Ramos (cell line): ENCODE results near the gene DNPEP.
"Not testable (repeated sequence)": the region's sequence is repeated elsewhere in the genome, so short reads cannot be mapped to it uniquely, and the experiment has no call there.

Experiments used
- in situ Hi-C: fragments of 300-500 bp; cut with MboI; formaldehyde crosslinking; loops from one replicate; pipeline ENCODE4 v1.14.3; 2022; ENCODE audit warnings: low sequenced_read_pairs; ENCODE audit not compliant: unreplicated experiment

DNPEP gene

DNA sequence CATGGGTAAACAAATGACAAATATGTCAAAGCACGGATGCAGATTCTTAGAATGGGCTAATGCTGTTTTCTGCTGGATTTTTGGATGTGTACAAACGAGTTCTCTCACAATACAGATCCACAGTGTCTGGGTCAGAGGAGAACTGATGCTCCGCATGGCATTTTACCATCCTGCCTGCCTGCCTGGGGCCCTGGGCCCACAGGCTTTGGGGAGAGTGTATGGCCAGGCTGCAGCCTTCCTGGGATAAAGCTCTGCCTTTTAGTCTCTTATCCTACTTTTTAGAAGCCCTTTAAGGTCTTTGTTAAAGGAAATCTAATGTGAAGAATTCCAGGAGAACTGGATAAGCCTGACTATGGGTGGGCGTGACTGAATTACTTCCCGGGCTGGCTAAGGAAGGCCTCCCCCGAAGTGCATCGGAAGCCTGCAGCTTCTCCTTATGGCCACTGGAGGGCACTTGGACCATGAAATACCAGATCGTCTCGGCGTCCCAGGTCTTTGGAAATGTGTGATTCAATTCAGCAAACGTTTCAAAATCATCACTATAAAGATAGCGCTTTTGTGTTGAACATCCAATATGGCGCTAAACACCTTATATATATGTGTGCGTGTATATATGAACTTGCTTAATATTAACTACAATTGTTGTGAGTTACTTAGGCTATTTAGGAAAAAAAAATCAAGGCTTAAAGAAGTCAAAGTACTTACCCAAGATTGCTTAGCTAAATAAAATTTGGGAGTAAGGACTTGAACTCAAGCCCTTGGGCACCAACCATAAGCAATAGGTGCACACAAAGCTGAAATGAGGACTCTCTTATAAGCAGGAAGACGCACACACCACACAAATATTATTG lies 15.2 kb upstream of the DNPEP start:
- in situ Hi-C loops: loop anchor here (10.0 kb wide), 1 partner anchor 132 kb away; no protein-coding TSS in a partner anchor

DNA sequence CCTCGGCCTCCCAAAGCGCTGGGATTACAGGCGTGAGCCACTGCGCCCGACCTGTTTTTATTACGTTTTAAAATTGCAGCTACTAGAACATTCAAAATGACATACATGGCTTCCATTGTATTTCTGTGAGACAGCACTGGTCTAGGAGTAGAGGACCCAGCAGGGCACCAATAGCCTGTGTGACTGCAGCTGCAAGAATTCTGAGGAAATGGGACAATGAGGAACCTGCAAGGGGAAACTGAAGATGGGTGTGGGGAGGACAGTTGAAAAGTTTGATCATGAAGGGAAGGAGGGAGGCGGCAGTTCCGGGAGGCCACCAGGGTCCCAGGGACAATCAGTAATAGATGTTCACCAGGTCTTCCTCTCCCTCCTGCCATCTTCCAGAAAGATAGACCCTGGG lies 13.9 kb upstream of the DNPEP start:
- in situ Hi-C loops: loop anchor here (10.0 kb wide), 1 partner anchor 133 kb away; no protein-coding TSS in a partner anchor

DNA sequence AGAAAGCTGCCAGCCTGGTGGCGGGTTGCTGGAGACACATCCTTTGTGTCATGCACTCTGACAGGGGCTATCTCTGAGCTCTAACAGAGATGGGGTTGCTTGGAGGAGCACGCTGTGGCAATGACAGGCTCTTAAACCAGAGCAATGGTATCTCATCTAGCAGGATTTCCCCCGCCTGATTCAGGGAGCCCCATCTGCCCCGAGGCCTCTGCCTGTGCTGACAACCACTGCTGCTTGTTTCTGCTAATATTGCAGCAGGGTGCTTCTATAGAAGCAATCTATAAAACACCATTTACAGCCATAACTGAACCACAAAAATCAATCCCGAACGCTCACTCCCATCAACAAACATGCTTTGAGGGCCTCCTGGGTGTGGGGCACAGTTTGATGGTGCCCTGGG lies 12.8 kb upstream of the DNPEP start:
- in situ Hi-C loops: loop anchor here (10.0 kb wide), 1 partner anchor 134 kb away; no protein-coding TSS in a partner anchor

DNA sequence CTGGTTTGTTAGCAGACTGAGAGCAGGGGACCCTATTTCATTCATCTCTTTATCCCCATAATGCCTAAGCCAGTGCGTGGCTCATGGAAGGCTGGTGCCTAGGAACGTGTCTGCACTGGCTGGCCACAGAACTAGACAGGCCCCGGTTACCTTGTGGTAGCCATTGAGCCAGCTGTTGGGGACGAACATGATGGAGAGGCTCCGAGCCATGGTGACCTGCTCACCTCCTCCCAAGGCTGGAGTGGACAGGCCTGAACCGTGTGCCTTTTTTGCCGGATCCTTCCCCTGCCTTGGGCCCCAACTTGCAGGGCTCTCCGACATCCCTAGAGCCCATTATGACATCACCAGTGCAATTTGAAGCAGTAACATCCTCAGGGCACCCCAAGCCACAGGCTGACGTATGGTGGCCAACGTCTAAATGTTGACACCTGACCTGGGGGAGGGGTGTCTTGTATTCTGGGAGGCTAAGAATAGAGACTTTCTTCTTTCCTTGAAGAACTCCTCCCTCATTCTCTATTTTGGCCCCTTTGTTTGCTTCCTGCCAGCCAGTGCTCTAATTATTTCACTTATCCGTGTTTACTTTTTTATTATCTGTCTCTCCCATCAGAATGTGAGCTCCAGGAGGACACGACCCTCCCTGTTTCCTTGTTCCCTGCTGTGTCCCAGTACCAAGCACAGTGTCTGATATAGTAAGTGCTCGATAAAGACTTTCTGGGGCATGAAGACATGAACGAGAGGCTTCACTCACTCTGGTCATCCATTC lies 12.2 kb upstream of the DNPEP start:
- in situ Hi-C loops: loop anchor here (10.0 kb wide), 1 partner anchor 135 kb away; no protein-coding TSS in a partner anchor

DNA sequence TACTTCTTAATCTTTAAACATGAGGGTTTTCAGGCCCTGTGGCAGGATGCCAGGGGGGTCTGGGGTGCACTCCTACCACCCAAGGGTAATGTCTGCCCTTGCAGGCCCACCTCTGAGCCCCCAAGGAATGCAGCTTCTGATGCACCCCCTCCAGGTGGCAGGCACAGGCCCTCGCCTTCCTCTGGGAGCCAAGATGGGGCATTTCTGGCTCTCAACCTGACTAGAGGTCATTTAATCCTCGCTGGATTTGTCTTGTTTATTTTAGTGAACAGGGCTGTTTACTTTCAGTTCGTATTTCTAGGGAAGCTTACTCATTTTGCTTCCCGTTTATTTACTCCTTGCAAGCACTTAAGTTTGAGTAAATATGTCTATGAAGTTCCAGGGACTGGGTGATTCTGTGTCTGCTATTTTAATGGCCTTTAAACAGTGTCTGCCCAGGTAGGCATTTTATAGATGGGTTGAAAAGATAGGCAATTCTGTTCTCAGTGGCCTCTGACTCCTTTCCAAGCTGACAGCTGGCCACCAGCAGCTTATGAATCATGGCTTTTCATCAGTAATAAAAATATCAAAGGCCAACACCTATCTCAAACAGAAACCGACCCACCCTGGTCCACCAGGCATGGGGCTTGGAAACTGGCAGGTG lies 11.1 kb upstream of the DNPEP start:
- in situ Hi-C loops: no loop called here

DNA sequence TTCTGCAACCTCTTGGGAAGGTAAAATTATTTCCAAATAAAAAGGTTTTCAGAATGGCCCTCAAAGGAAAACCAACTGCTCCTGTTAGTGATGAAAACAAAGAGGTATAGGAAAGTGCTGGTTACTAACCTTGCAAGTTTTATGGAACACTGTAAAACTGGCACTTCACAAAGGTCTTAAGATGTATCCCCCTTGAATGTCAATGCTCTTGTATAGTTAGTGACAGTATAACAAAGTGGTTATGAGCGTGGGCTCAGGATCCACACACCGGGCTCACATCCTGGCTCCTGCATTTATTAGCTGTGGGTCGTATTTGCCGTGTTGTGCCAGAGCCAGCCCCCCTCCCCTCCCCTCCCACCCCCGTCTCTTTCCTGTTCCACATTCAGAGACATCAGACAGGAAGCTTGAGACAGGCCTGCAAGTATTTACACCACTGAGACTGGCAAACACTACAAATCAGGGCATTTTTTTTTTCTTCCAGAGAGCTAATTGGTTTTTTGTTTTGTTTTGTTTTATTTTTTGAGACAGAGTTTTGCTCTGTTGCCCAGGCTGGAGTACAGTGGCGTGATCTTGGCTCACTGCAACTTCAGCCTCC lies 9.2 kb upstream of the DNPEP start:
- in situ Hi-C loops: no loop called here

DNA sequence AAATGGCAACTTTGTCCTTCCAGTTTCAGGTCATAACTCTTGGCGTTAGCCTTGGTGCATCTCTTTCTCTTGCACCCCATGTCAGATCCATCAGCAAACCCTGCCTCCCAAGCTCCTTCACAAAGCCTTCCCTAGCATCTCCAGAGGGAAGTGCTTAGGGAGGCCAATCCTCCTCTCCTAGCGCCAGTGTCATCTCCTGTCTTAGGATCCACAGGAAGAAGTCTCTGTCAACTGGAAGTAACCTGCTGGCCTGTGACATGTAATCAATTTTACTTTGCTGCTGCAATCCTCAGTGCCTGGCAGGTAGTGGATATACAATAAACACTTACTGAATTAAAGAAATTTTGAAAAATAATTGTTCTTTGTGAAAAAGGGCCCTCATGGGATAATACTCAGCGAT lies 7.9 kb upstream of the DNPEP start:
- in situ Hi-C loops: no loop called here

DNA sequence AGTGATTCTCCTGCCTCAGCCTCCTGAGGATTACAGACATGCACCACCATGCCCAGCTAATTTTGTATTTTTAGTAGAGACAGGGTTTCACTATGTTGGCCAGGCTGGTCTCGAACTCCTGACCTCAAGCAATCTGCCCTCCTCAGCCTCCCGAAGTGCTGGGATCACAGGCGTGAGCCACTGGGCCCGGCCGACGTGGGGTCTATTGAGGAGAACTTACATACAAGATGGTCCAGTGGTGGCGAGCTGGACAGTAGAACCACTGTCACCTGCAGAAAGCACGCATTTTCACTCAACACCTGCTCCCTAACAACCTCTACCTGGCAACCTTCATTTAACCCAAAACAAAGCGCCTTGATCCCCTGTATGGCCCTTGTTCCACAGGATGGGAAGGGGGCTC lies 7.3 kb upstream of the DNPEP start:
- in situ Hi-C loops: not testable (repeated sequence)

DNA sequence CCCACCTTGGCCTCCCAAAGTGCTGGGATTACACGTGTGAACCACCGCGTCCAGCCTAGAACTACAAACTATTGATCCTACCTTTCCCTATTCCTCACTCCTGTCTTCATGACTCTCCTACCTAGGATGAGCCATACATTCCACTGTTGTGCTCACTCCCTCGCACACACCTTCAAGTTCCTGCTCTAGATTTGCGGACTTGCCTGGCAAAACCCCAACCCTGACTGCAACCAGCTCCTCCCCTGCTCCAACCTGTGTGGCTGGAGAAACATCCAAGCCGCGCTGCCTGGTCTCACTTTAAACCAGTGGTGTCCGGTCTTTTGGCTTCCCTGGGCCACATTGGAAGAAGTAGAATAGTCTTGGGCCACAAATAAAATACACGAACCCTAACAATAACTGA lies 5.0 kb upstream of the DNPEP start:
- in situ Hi-C loops: no loop called here

DNA sequence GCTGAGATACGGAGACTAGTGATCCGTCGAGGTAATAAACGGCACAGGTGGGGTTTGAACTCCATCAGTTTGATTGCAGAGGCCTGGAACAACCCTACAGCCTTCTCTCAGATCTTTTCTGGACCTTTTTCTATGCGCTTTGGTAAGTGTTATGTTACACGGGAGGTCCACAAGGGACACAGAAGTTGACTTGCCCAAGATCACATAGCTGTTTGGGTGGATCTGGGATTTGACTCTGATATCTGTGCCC lies 1.1 kb upstream of the DNPEP start:
- in situ Hi-C loops: no loop called here

DNA sequence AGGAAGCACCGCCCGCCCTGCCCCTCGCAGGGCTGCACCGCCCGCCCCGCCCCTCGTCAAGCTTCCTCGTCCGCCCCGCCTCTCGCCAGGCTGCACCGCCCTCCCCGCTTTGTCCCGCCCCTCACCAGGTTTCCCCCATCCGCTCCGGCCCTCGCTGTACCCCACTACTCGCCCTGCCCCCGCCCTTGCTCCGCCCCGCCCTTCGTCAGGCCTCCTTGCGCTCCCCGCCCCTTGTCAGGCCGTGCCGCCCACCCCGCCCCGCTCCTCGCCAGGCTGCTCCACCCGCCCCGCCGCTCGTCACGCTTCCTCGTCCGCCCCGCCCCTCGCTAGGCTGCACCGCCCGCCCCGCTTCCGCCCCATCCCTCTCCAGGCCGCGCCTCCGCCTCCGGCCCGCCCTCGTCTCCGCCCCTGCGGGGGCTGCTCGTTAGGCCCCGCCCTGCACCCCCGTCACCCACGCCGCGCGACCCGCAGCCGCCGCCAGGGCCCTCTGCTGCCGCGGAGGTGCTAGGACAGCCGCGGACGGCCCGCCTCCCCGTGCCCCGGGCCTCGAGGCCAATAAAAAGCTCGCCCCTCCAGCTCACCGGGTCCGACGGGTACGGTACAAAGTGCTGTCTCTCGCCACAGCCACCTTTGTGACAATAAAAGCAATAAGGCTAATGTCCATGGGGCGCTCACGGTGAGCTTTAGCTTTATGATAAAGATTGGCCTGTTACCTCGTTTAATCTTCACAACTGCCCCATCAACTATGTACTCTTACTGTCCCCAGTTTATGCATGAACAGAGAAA lies 602 bp upstream of the DNPEP start:
- in situ Hi-C loops: no loop called here

DNA sequence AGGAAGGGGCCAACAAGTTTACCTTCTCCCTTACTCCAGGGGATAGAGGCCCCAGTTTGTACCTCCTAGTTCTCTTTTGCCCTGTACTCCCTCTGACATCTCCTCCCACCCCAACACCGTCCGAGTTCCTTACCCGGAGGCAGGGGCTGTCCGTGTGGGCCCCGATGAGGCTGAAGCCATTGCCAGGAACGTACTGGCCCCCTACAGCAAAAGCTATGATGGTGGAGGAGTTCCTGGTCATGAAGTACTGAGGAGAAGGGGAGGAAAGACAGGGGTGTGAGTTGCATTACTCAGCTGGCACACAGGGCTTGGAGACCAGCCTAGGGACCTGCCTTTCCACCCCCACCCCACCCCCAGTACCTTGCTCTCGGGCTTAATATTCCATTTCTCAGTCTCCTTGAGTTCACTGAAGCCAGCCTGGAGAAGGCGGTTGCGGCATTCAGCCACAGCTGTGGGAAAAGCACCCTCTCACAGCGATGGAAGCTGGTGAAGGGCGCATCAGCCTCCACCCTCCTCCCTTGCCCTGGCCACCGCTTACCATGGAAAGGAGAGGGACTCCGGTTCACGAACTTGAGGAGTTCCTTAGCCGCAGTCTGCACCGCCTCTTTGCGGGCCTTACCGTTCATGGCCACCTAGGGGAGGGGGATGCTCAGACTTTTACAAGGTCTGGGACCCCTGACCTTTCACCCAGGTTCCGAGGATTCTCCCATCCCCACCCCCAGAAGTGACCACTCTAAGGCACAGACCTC lies 1.0 kb downstream of the DNPEP start:
- in situ Hi-C loops: no loop called here

DNA sequence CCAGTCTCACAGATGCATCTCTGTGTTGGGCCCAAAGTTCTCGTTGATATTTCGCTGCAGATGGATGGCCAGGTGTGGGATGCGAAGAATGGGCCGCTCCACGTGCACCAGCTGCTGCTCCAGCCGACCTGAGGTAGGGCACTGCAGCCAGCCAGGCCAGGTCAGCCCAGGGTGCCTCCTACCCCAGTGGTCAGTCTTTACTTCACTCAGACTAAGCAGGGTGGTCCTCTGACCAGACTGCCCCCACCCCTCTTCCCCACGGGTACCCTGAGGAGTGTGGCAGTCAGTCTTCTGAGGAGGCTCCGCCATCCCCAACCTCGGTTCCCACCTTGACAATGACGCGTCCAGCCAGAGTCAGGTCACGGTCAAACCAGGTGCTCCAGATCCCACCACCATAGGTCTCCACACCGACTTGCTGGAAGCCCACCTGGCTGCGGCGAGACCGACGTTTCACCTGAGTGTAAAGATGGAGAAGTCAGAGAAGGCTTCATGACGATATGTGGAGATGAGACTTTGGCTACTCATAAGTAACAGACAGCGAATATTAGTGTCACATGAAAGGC lies 1.7 kb downstream of the DNPEP start:
- in situ Hi-C loops: no loop called here

DNA sequence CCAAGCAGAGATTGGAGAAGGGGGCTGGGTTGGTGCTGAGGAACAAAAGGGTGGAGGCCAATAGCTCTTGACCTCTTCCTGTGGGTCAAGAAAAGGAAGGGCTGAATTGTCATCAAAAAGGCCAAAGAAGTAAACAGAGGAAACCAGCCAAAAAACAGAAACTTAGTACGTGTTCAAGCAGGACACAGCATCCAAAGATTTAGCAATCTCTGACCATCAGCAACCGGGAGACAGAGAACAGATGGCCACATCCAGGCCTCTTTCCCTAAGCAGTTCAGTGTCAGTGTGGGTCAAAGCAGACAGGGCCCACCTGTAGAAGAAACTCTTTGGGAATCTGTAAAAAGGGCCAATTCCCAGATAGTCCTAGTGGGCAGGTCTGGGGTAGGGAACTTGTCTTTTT lies 2.9 kb downstream of the DNPEP start:
- in situ Hi-C loops: no loop called here

DNA sequence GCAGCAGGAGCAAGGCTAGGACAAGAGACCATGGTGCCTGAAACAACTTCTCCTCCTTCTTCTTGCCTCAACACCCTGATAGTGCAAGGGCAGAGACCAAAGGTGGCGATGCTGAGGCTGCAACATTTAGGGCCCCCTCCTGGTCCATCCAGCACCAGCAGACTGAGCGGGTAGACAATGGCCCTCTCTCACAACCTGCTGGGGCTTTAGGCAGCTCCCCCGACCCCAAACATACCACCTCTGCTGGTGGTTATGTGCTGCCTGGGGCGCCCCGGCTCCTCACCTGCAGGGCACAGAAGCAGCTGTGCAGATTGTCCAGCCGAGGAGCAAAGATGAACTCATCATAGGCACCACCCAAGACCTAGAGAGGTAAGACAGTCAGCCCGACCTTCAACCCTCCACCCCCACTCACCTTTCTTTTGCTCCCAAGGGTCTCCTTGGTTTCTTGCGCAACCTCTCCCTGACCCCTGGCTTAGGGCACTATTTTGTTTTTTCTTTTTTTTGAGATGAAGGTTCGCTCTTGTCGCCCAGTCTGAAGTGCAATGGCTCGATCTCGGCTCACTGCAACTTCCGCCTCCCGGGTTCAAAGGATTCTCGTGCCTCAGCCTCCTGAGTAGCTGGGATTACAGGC lies 3.5 kb downstream of the DNPEP start:
- in situ Hi-C loops: no loop called here

DNA sequence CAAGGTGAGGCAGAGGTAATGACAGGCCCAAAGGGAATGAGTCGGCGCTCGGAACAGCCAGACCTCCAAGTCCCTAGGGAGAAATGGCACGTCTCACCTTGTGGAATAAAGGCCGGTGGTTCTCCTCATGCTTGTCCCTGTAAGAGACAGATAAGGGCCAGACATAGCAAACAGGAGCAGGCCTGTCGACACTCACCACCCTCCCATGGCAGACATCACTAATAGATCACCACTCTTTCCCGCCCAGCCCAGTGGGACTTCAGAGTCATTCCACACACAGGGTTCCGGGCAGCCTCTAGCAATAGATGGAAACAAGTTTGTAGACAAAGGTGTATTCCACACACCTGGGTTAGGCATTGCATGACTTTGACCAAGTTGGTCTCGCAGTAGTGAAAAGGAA lies 6.3 kb downstream of the DNPEP start:
- in situ Hi-C loops: no loop called here

DNA sequence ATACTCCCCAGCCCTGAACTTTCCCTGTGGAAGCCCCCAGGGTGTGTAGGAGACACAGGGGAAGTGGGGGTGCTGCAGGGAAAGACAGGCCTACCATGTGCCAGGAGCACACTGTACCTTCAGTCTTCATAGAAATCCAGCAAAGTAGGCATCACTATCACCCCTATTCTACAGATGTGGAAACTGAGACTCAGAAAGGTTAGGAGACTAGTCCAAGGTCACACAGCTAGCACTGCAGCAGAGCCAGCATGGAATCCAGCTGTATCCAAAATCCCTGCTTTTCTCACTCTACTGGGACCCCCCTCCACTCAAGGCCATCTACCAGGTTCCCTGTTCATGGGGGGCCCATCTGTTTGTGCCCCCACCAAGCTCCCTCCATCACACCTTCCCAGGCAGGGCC lies 6.8 kb downstream of the DNPEP start:
- in situ Hi-C loops: no loop called here

DNA sequence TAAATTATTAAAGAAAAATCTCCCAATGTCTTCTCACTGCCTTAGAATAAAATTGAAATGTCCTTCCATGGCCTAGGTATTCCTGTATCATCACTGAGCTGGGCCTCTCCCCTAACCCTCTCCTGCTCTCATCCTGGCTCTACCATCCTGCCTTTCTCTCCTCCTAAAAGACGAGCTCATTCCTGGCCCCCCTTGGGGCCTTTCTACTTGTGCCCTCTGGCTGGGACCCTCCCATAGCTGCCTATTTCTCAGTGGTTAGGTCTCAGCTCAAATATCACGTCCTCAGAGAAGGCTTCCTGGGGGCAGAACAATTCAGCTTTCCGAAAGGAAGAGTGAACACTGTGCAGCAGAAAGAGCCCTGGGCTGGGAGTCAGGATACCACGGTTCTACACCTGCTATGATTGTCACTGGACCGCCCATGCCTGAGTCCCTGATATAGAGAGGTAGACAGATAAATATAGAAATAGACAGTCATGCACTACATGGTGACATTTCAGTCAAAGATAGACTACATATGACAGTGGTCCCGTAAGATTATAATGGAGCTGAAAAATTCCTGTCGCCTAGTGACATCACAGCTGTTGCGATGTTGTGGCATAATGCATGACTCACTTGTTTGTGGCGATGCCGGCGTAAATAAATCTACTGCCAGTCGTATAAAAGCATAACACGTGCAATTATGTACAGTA lies 9.4 kb downstream of the DNPEP start:
- in situ Hi-C loops: no loop called here
